ENCODE data around the gene TTYH1. TPM values are rescaled to one million over a fixed set of nuclear protein-coding genes. Genes with fewer than 3 reads are reported as not detected.

Gene TTYH1
- total RNA-seq, 2 experiments from 2014 or later = 1.1 to 1.9 TPM

- H3K4me1 Mint-ChIP-seq = peaks cover 6% of the 10 kb centered on the region
- ATAC-seq (ENCODE audit: low read depth) (no peak), DNase-seq (no peak)
- H3K27me3 Mint-ChIP-seq = no peaks in the 10 kb centered on the region
- H3K4me3 Mint-ChIP-seq = no peak overlapping the region
- H3K27ac Mint-ChIP-seq = no peak overlapping the region
- H3K36me3 Mint-ChIP-seq = peaks cover 24% of the 10 kb centered on the region
- POLR2A ChIA-PET = no interaction called here
- no peaks in the 10 kb centered on the region for H3K9me3 Mint-ChIP-seq
These were observed 41.4 kb downstream of the TTYH1 start for GRCh38 chr19:54456423-54457373.

GRCh38 chr19:54457773-54458647 lies 42.7 kb downstream of the TTYH1 start:
- POLR2A ChIA-PET = interaction anchor here (1.1 kb wide), 1 partner anchor 9 kb away, joined by 4 read pairs; the partner anchor contains the start of gene LENG8
- ATAC-seq (ENCODE audit: low read depth) (no peak), DNase-seq (no peak)
- Mint-ChIP-seq H3K9me3 (no peaks in the 10 kb centered on the region), H3K27me3 (no peaks in the 10 kb centered on the region), H3K27ac (peak overlapping the region; percentile 28), H3K4me3 (no peak overlapping the region), H3K36me3 (peaks cover 26% of the 10 kb centered on the region), H3K4me1 (peaks cover 8% of the 10 kb centered on the region)

- H3K27ac Mint-ChIP-seq = peak overlapping the region; percentile 28
These were observed 43.5 kb downstream of the TTYH1 start for GRCh38 chr19:54458648-54459281.

GRCh38 chr19:54459282-54460229 lies 44.3 kb downstream of the TTYH1 start:
- H3K27me3 Mint-ChIP-seq = no peaks in the 10 kb centered on the region
- ATAC-seq (ENCODE audit: low read depth) = no peak
- no peaks in the 10 kb centered on the region for H3K9me3 Mint-ChIP-seq
- H3K36me3 Mint-ChIP-seq = peaks cover 24% of the 10 kb centered on the region
- no peak for DNase-seq
- H3K4me3 Mint-ChIP-seq = no peak overlapping the region
- peaks cover 12% of the 10 kb centered on the region for H3K4me1 Mint-ChIP-seq
- H3K27ac Mint-ChIP-seq = peak overlapping the region; percentile 30
- POLR2A ChIA-PET = interaction anchor here (0.9 to 1.0 kb wide), 2 partner anchors 9 to 11 kb away, joined by 3 to 4 read pairs; no protein-coding TSS in a partner anchor

More at GRCh38 chr19:54458648-54459281, 43.5 kb downstream of the TTYH1 start:
- H3K36me3 Mint-ChIP-seq = peaks cover 24% of the 10 kb centered on the region
- H3K27me3 Mint-ChIP-seq = no peaks in the 10 kb centered on the region
- DNase-seq (no peak), ATAC-seq (ENCODE audit: low read depth) (no peak)
- H3K9me3 Mint-ChIP-seq = no peaks in the 10 kb centered on the region
- H3K4me3 Mint-ChIP-seq = no peak overlapping the region
- POLR2A ChIA-PET = interaction anchor here (1.0 to 1.1 kb wide), 2 partner anchors 10 kb away, joined by 4 read pairs; partner anchors contain the start of gene LENG8
- H3K4me1 Mint-ChIP-seq = peaks cover 7% of the 10 kb centered on the region

- H3K4me3 Mint-ChIP-seq = no peak overlapping the region
- peaks cover 24% of the 10 kb centered on the region for H3K36me3 Mint-ChIP-seq
- H3K4me1 Mint-ChIP-seq = peaks cover 14% of the 10 kb centered on the region
- POLR2A ChIA-PET = interaction anchor here (0.9 to 1.4 kb wide), 2 partner anchors 9 to 12 kb away, joined by 3 to 4 read pairs; partner anchors contain the start of gene LENG8
- ATAC-seq (ENCODE audit: low read depth) (no peak), DNase-seq (no peak)
- H3K27me3 Mint-ChIP-seq = peaks cover 3% of the 10 kb centered on the region
- H3K27ac Mint-ChIP-seq = no peak overlapping the region
- H3K9me3 Mint-ChIP-seq = no peaks in the 10 kb centered on the region
These were observed 45.2 kb downstream of the TTYH1 start for GRCh38 chr19:54460230-54461005.

- peaks cover 14% of the 10 kb centered on the region for H3K4me1 Mint-ChIP-seq
- ATAC-seq (ENCODE audit: low read depth) (no peak), DNase-seq (no peak)
- H3K9me3 Mint-ChIP-seq = no peaks in the 10 kb centered on the region
- H3K4me3 Mint-ChIP-seq = peak overlapping the region; percentile 10
- POLR2A ChIA-PET = interaction anchor here (0.6 to 1.4 kb wide), 2 partner anchors 13 to 346 kb away, joined by 3 to 4 read pairs; partner anchors contain the start of gene LENG8
- H3K36me3 Mint-ChIP-seq = peaks cover 24% of the 10 kb centered on the region
- H3K27ac Mint-ChIP-seq = peak overlapping the region; percentile 65
- peaks cover 8% of the 10 kb centered on the region for H3K27me3 Mint-ChIP-seq
These were observed 45.9 kb downstream of the TTYH1 start for GRCh38 chr19:54461210-54461609.

- H3K27me3 Mint-ChIP-seq = peaks cover 8% of the 10 kb centered on the region
- H3K4me1 Mint-ChIP-seq = peaks cover 14% of the 10 kb centered on the region
- H3K9me3 Mint-ChIP-seq = no peaks in the 10 kb centered on the region
- ATAC-seq (ENCODE audit: low read depth) = no peak
- peak overlapping the region; percentile 70 for H3K4me3 Mint-ChIP-seq
- H3K27ac Mint-ChIP-seq = peak overlapping the region; percentile 65
- peaks cover 22% of the 10 kb centered on the region for H3K36me3 Mint-ChIP-seq
- POLR2A ChIA-PET = interaction anchor here (0.6 to 1.4 kb wide), 3 partner anchors 13 to 347 kb away, joined by 3 to 4 read pairs (median 3); partner anchors contain the start of gene LENG8
- DNase-seq = no peak
These were observed 46.3 kb downstream of the TTYH1 start for GRCh38 chr19:54461613-54462012.

GRCh38 chr19:54462047-54462654 lies 46.9 kb downstream of the TTYH1 start:
- POLR2A ChIA-PET = interaction anchor here (0.6 to 2.0 kb wide), 4 partner anchors 9 to 22 kb away, joined by 3 to 9 read pairs (median 3); partner anchors contain the start of gene LENG8
- Mint-ChIP-seq H3K36me3 (peaks cover 22% of the 10 kb centered on the region), H3K27me3 (peaks cover 9% of the 10 kb centered on the region), H3K4me1 (peaks cover 14% of the 10 kb centered on the region), H3K9me3 (no peaks in the 10 kb centered on the region), H3K4me3 (peak overlapping the region; percentile 70), H3K27ac (peak overlapping the region; percentile 75)
- DNase-seq (no peak), ATAC-seq (ENCODE audit: low read depth) (no peak)

- peaks cover 14% of the 10 kb centered on the region for H3K4me1 Mint-ChIP-seq
- H3K27ac Mint-ChIP-seq = peak overlapping the region; percentile 75
- ATAC-seq (ENCODE audit: low read depth) = peak; percentile 27
- H3K9me3 Mint-ChIP-seq = no peaks in the 10 kb centered on the region
- peak overlapping the region; percentile 93 for H3K4me3 Mint-ChIP-seq
- POLR2A ChIA-PET = interaction anchor here (0.6 to 2.0 kb wide), 6 partner anchors 9 to 23 kb away, joined by 3 to 16 read pairs (median 4); partner anchors contain the start of gene LENG8
- DNase-seq = peak; percentile 83
- peaks cover 22% of the 10 kb centered on the region for H3K36me3 Mint-ChIP-seq
- H3K27me3 Mint-ChIP-seq = peaks cover 10% of the 10 kb centered on the region
These were observed 47.6 kb downstream of the TTYH1 start for GRCh38 chr19:54462655-54463530.

- Mint-ChIP-seq H3K27ac (peak within 1 kb of the TSS; percentile 89), H3K9me3 (no peaks in the 10 kb centered on the region), H3K4me1 (peaks cover 14% of the 10 kb centered on the region), H3K4me3 (peak within 1 kb of the TSS; percentile 93), H3K36me3 (peaks cover 15% of the 10 kb centered on the region), H3K27me3 (peaks cover 17% of the 10 kb centered on the region)
- ATAC-seq (ENCODE audit: low read depth) (peak; percentile 69), DNase-seq (peak; percentile 93)
- POLR2A ChIA-PET = interaction anchor here (0.6 to 2.0 kb wide), 4 partner anchors 10 to 472 kb away, joined by 4 to 16 read pairs (median 7); partner anchors contain the start of gene LENG8
These were observed 48.3 kb downstream of the TTYH1 start, which contains the start of gene LENG9 for GRCh38 chr19:54463531-54464043. TSS of gene LENG9 (minus strand) at chr19:54463778. CDS start at chr19:54463526, 252 bp downstream.

Measured in activated naive CD8-positive, alpha-beta T cell treated with anti-CD3 and anti-CD28 coated beads, Interleukin-2, amount 10 ng/mL, durations not matched to agents 7 days and 5 days (primary cell).